Mesangial cell (primary cell): ENCODE results near the gene RLN3. TPM values are rescaled to one million over a fixed set of nuclear protein-coding genes. Genes with fewer than 3 reads are reported as not detected.

ENCODE experiments used
- total RNA-seq: library from RNA; depleted of rRNA; stranded (reverse); fragments of >200 nt; gene quantifications from 2 replicates; pipeline ENCODE4 v1.2.3, GENCODE V29; 2015

Gene RLN3
- total RNA-seq: not detected in 2 replicates

GRCh38 chr19:14027856-14028450 lies at the start of gene RLN3:
Gene RLN3 (plus strand): TSS chr19:14028148. CDS start chr19:14028205, 57 bp downstream.

GRCh38 chr19:14006085-14006765 lies 21.7 kb upstream of the RLN3 start, which contains the start of gene RFX1:
Gene RFX1 (minus strand): TSS chr19:14006320. CDS start chr19:13993843, 12,477 bp downstream.

GRCh38 chr19:14031719-14032480 lies 4.0 kb downstream of the RLN3 start, which contains the start of gene IL27RA:
Gene IL27RA (plus strand): TSS chr19:14031762. CDS start chr19:14031873, 111 bp downstream.

GRCh38 chr19:14061751-14062557 lies 34.0 kb downstream of the RLN3 start, which contains the start of gene PALM3:
Gene PALM3 (minus strand): TSS chr19:14062076. CDS start chr19:14061980, 96 bp downstream.

GRCh38 chr19:14072535-14073260 lies 44.8 kb downstream of the RLN3 start, which contains the start of gene MISP3:
Gene MISP3 (plus strand): TSS chr19:14072786. CDS start chr19:14073310, 524 bp downstream.

Other genes starting within 250 kb of the RLN3 start
- gene ZSWIM4, start 232.7 kb upstream of the RLN3 start, total RNA-seq: 10.9 and 23.7 TPM in 2 replicates
- gene NANOS3, start 151.0 kb upstream of the RLN3 start, total RNA-seq: 0.63 TPM in 1 of 2 replicates, not detected in the other
- 0.49 and 1.0 TPM in 2 replicates for gene BRME1, start 122.0 kb upstream of the RLN3 start, total RNA-seq
- gene CC2D1A, start 121.9 kb upstream of the RLN3 start, total RNA-seq: 24.6 and 41.5 TPM in 2 replicates
- gene PODNL1, start 89.7 kb upstream of the RLN3 start, total RNA-seq: 0.49 and 25.6 TPM in 2 replicates
- 30.6 and 38.9 TPM in 2 replicates for gene DCAF15, start 75.6 kb upstream of the RLN3 start, total RNA-seq
- gene RFX1, start 21.8 kb upstream of the RLN3 start, total RNA-seq: 7.7 and 8.7 TPM in 2 replicates
- gene IL27RA, start 3.6 kb downstream of the RLN3 start, total RNA-seq: 6.7 and 7.6 TPM in 2 replicates
- under 0.01 and 0.13 TPM in 2 replicates for gene PALM3, start 33.9 kb downstream of the RLN3 start, total RNA-seq
- 0.49 and 3.3 TPM in 2 replicates for gene MISP3, start 44.6 kb downstream of the RLN3 start, total RNA-seq
- gene C19orf67, start 57.6 kb downstream of the RLN3 start, total RNA-seq: not detected in 2 replicates
- 28.2 and 44.0 TPM in 2 replicates for gene SAMD1, start 62.6 kb downstream of the RLN3 start, total RNA-seq
- 41.6 and 55.1 TPM in 2 replicates for gene PRKACA, start 89.6 kb downstream of the RLN3 start, total RNA-seq
- gene ASF1B, start 108.4 kb downstream of the RLN3 start, total RNA-seq: 7.9 and 97.4 TPM in 2 replicates
- gene ADGRL1, start 178.0 kb downstream of the RLN3 start, total RNA-seq: 4.7 and 18.5 TPM in 2 replicates